ENCODE data around the gene PRDX2. TPM values are rescaled to one million over a fixed set of nuclear protein-coding genes. Genes with fewer than 3 reads are reported as not detected.

Gene PRDX2
- total RNA-seq, 1 donor from 2014 or later: 235 TPM

DNA sequence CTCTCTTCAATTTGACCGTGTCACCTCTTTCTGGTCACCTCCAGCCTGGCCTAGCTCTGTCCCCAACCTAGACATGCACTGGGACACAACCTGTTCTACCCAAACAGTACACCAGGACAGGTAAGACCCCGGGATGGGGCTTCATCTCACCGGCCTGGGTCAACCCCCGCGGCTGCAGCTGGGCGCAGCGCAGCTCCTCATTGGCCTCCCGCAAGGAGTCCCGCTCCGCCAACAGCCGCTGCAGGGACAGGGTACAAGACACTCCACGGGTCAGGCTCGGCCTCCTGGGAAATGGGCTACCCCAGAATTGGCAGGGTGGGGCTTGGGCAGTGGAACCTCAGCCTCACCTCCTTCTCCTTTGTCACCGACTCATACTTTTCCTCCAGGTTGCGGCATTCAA lies 33.9 kb downstream of the PRDX2 start:
- no peak overlapping the region for H3K4me3 Mint-ChIP-seq (ENCODE audit: unreplicated experiment)
- peaks cover 2% of the 10 kb centered on the region for H3K4me1 Mint-ChIP-seq (ENCODE audit: unreplicated experiment)
- no peaks in the 10 kb centered on the region for H3K9me3 Mint-ChIP-seq (ENCODE audit: unreplicated experiment)
- H3K27ac Mint-ChIP-seq (ENCODE audit: unreplicated experiment): no peak overlapping the region
- peaks cover 3% of the 10 kb centered on the region for H3K36me3 Mint-ChIP-seq (ENCODE audit: unreplicated experiment)
- TF ChIP-seq, protein P1, sequence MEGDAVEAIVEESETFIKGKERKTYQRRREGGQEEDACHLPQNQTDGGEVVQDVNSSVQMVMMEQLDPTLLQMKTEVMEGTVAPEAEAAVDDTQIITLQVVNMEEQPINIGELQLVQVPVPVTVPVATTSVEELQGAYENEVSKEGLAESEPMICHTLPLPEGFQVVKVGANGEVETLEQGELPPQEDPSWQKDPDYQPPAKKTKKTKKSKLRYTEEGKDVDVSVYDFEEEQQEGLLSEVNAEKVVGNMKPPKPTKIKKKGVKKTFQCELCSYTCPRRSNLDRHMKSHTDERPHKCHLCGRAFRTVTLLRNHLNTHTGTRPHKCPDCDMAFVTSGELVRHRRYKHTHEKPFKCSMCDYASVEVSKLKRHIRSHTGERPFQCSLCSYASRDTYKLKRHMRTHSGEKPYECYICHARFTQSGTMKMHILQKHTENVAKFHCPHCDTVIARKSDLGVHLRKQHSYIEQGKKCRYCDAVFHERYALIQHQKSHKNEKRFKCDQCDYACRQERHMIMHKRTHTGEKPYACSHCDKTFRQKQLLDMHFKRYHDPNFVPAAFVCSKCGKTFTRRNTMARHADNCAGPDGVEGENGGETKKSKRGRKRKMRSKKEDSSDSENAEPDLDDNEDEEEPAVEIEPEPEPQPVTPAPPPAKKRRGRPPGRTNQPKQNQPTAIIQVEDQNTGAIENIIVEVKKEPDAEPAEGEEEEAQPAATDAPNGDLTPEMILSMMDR (IDR thresholded peaks at IDR 0.05): no peak
- no peaks in the 10 kb centered on the region for H3K27me3 Mint-ChIP-seq (ENCODE audit: unreplicated experiment)
- no peak for DNase-seq (ENCODE audit: extremely low spot score, unreplicated experiment)

DNA sequence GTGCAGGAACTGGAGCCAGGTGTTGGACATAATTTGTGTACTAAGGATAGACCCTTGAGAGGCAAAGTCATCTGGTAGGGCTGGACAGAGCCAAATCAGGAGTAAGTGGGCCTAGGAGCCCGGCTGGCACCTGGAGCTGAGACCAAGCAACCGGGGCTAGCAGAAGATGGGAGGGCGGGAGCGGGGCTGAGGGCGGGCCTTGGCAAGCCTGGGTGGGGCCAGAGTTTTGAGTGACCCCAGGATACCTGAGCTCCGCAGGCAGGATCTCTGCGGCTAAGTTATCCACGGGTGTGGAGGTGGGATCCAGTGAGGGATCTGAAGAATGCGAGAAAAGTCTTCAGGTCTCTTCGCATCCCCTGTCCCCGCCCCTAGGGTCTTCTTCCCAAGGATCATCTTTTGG lies 34.5 kb downstream of the PRDX2 start:
- no peak for DNase-seq (ENCODE audit: extremely low spot score, unreplicated experiment)
- Mint-ChIP-seq H3K4me1 (ENCODE audit: unreplicated experiment) (peaks cover 2% of the 10 kb centered on the region), H3K9me3 (ENCODE audit: unreplicated experiment) (no peaks in the 10 kb centered on the region), H3K27ac (ENCODE audit: unreplicated experiment) (no peak overlapping the region), H3K27me3 (ENCODE audit: unreplicated experiment) (no peaks in the 10 kb centered on the region), H3K36me3 (ENCODE audit: unreplicated experiment) (peaks cover 3% of the 10 kb centered on the region), H3K4me3 (ENCODE audit: unreplicated experiment) (no peak overlapping the region)
- TF ChIP-seq, protein P1 (IDR thresholded peaks at IDR 0.05): no peak

DNA sequence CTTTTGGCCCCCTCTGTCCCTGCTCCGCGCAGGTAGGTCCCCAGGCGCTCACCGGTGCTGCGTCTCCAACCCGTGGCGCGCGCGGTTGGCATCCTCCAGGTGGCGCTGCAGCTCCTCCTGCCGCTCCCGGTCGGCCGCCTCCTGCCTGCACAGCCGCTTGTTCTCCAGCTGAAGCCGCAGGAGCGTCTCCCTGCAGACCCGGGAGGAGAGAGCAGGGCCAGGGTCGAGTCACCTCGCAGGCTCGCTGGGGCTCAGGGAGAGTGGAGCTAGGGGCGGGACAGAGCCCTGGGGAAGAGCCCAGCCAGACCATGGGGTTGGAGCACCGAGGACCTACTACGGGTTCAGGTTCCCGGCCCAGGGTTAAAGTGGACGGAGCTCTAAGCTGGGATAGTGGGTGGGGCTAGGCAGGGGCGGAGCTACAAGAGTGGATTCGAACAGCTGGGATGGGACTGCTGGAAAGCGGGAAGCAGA lies 35.5 kb downstream of the PRDX2 start:
- Mint-ChIP-seq H3K27me3 (ENCODE audit: unreplicated experiment) (no peaks in the 10 kb centered on the region), H3K36me3 (ENCODE audit: unreplicated experiment) (peaks cover 3% of the 10 kb centered on the region), H3K4me3 (ENCODE audit: unreplicated experiment) (peak overlapping the region; percentile 70), H3K27ac (ENCODE audit: unreplicated experiment) (no peak overlapping the region), H3K4me1 (ENCODE audit: unreplicated experiment) (peaks cover 2% of the 10 kb centered on the region), H3K9me3 (ENCODE audit: unreplicated experiment) (no peaks in the 10 kb centered on the region)
- DNase-seq (ENCODE audit: extremely low spot score, unreplicated experiment): peak; percentile 93
- TF ChIP-seq, protein P1 (IDR thresholded peaks at IDR 0.05): peak; percentile 78

DNA sequence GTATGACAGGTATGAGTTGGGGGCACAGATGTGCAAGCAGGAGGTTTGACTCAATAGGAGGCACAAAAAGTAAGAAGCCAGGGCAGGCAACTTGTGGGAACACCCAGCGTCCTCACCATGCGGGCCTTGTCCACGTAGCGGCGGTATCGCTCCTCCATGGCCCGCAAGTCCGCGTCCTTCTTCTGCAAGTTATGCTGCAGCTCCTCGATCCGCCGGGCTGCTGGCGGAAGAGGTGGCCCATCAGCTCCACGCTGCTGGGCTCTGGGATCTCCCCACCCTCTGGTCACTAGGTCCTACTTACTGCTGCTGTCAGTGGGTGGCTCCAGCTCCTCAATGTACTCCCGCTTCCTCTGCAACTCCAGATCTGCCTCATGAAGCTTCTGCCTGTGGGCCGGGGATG lies 36.9 kb downstream of the PRDX2 start:
- Mint-ChIP-seq H3K4me3 (ENCODE audit: unreplicated experiment) (no peak overlapping the region), H3K4me1 (ENCODE audit: unreplicated experiment) (peaks cover 3% of the 10 kb centered on the region), H3K36me3 (ENCODE audit: unreplicated experiment) (peaks cover 3% of the 10 kb centered on the region), H3K27ac (ENCODE audit: unreplicated experiment) (no peak overlapping the region), H3K27me3 (ENCODE audit: unreplicated experiment) (no peaks in the 10 kb centered on the region), H3K9me3 (ENCODE audit: unreplicated experiment) (no peaks in the 10 kb centered on the region)
- no peak for DNase-seq (ENCODE audit: extremely low spot score, unreplicated experiment)
- TF ChIP-seq, protein P1 (IDR thresholded peaks at IDR 0.05): no peak

DNA sequence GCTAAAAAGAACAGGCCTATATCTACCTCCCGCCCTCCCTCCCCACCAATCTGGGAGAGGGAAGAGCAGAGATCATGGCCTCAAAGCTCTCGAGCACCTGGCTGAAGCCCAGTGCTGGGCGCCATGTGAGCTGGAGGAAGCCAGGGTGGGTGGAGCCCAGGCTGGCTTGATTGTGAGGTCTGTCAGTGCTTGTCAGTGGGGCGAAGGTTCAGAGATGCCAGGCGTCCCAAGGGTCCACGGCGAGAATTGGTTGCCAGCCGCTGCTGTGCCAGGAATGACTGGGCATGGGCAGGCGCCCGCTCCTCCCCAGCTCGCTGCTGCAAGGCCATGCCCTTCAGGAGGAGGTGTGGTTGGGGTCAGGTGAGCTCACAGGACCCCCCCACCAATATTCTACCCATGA lies 38.5 kb downstream of the PRDX2 start:
- no peak for DNase-seq (ENCODE audit: extremely low spot score, unreplicated experiment)
- Mint-ChIP-seq H3K4me1 (ENCODE audit: unreplicated experiment) (peaks cover 3% of the 10 kb centered on the region), H3K4me3 (ENCODE audit: unreplicated experiment) (no peak overlapping the region), H3K27me3 (ENCODE audit: unreplicated experiment) (no peaks in the 10 kb centered on the region), H3K36me3 (ENCODE audit: unreplicated experiment) (peaks cover 3% of the 10 kb centered on the region), H3K9me3 (ENCODE audit: unreplicated experiment) (no peaks in the 10 kb centered on the region), H3K27ac (ENCODE audit: unreplicated experiment) (no peak overlapping the region)
- TF ChIP-seq, protein P1 (IDR thresholded peaks at IDR 0.05): no peak
